Lung microvascular endothelial cell (primary cell): ENCODE results near the gene IQGAP3. TPM values are rescaled to one million over a fixed set of nuclear protein-coding genes. Genes with fewer than 3 reads are reported as not detected.
A peak's percentile ranks its signal among the peaks of the same experiment; 100 is the strongest.

Experiments
- DNase-seq, 2 donors: peaks; one replicate each; pipeline versions ENCODE4 v3.0.0 to v3.0.0-alpha.2; 2010; ENCODE audit warnings: low read depth in 2 of 2
- total RNA-seq: library from RNA; depleted of rRNA; stranded (reverse); fragments of >200 nt; gene quantifications from 2 replicates; pipeline ENCODE4 v1.2.1, GENCODE V29; 2014

Gene IQGAP3
- total RNA-seq, 1 donor from 2014 or later = 3.0 TPM

- no peak for DNase-seq
Measured at GRCh38 chr1:156484480-156485058, 87.8 kb downstream of the IQGAP3 start.

DNA sequence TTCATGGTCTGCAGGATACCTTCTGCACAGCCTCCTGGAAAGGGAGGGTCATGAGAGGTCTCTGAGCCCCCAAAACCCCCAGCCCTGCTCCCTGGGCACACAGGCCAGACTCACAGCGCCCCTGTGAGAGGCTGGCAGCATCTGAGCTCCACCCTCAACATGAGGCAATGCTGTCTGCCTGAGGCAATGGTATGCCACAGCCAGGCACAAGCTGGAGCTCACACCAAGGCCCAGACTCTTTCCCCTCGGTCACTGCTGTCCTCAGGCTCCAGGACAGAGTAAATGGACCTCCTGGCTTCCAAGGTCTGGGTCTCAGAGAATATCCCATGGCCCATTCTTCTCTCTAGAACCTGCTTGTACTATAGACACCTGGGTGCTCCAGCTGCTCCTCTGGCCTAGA is 89.0 kb downstream of the IQGAP3 start:
- no peak for DNase-seq

GRCh38 chr1:156482276-156482675 is 90.1 kb downstream of the IQGAP3 start:
- DNase-seq = no peak

GRCh38 chr1:156481527-156481926 is 90.8 kb downstream of the IQGAP3 start:
- no peak for DNase-seq

GRCh38 chr1:156480411-156481192 is 91.8 kb downstream of the IQGAP3 start:
- peak; percentile 73 to 79 for DNase-seq

- no peak for DNase-seq
Measured at GRCh38 chr1:156480016-156480370, 92.4 kb downstream of the IQGAP3 start.

GRCh38 chr1:156479093-156480015 is 93.0 kb downstream of the IQGAP3 start:
- DNase-seq = no peak

DNA sequence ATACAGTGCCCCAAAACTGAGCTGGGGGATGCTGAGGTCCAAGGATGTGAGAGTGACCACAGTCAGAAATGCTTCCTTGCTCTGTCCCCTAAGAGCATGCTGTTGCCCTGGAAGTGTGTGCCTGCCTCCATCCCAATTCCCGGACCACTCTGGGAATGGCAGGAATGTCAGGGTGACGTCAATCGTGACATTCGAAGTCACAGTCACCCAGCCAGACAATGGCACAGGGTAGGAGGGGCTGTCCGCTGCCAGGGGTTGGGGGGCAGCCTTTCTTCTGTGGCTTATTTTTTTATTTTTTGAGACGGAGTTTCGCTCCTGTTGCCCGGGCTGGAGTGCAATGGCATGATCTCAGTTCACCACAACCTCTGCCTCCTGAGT is 94.1 kb downstream of the IQGAP3 start:
- DNase-seq = no peak

- DNase-seq = no peak
Measured at GRCh38 chr1:156477526-156478249, 94.7 kb downstream of the IQGAP3 start.

- peak; percentile 44 to 78 for DNase-seq
Measured at GRCh38 chr1:156476501-156477298, 95.7 kb downstream of the IQGAP3 start.

DNA sequence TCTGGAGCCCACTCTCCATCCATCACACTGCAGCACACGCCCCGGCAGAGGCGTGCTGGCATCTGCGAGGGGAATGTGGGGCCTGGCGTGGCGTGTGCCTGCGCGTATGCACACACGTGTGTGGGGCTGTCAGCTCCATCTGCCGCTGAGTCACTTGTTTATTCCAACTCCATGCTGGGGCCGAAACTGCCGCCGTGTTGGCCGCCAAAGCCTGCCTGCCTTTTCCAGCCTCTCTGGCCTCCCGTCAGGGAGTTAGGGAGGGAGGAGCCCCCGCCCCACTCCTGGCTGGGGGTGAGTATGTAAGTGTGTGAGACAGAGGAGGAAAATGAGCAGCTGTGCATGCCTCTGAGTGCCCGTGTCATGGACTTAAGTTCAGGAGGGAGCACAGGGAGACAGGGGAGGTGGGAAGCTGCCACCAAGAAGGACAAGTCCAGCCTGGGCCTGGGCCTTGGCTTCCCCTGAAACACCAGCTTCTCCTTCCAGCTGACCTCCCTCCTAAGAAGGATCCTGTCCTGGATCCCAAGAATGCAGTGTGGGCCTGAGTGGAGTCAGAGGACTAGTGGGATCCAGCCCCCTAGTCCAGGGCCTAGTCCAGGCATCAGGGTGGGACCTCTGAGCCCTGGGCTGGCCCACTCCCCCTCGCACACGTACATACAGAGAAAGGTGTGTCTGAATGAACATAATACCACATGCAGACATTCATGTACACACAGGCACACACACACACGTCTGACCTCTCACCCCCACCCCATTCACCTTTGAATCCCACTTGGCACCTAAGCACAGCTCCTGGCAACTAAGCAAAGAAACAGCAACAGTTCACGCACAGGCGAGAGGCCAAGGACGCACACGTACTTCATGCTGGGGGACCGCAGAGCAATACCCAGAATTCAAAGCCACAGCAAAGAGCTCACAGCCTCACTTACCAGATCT is 96.5 kb downstream of the IQGAP3 start:
- no peak for DNase-seq

Other genes with a start within 250 kb of the IQGAP3 start
- gene CCT3, start 234.3 kb downstream of the IQGAP3 start, total RNA-seq = 374 and 548 TPM in 2 replicates
- 0.22 TPM in 1 of 2 replicates, not detected in the other for gene TSACC, start 234.0 kb downstream of the IQGAP3 start, total RNA-seq
- not detected in 2 replicates for gene RHBG, start 203.4 kb downstream of the IQGAP3 start, total RNA-seq
- 3.7 and 4.4 TPM in 2 replicates for gene MEF2D, start 71.8 kb downstream of the IQGAP3 start, total RNA-seq
- not detected in 2 replicates for gene TTC24, start 7.2 kb upstream of the IQGAP3 start, total RNA-seq
- gene NAXE, start 19.2 kb upstream of the IQGAP3 start, total RNA-seq = 56.2 and 58.5 TPM in 2 replicates
- gene GPATCH4, start 28.9 kb upstream of the IQGAP3 start, total RNA-seq = 8.9 and 9.9 TPM in 2 replicates
- not detected in 2 replicates for gene HAPLN2, start 46.9 kb upstream of the IQGAP3 start, total RNA-seq
- gene BCAN, start 69.6 kb upstream of the IQGAP3 start, total RNA-seq = not detected in 2 replicates
- 32.9 and 57.3 TPM in 2 replicates for gene NES, start 104.8 kb upstream of the IQGAP3 start, total RNA-seq
- not detected in 2 replicates for gene CRABP2, start 133.0 kb upstream of the IQGAP3 start, total RNA-seq
- 6.5 and 18.3 TPM in 2 replicates for gene METTL25B, start 155.9 kb upstream of the IQGAP3 start, total RNA-seq
- 4.4 and 6.3 TPM in 2 replicates for gene ISG20L2, start 156.2 kb upstream of the IQGAP3 start, total RNA-seq
- 40.3 TPM in 2 replicates for gene MRPL24, start 168.5 kb upstream of the IQGAP3 start, total RNA-seq
- 88.5 and 94.4 TPM in 2 replicates for gene HDGF, start 179.1 kb upstream of the IQGAP3 start, total RNA-seq
- gene PRCC, start 195.0 kb upstream of the IQGAP3 start, total RNA-seq = 6.8 and 9.3 TPM in 2 replicates
- gene SH2D2A, start 244.3 kb upstream of the IQGAP3 start, total RNA-seq = under 0.01 TPM in 1 of 2 replicates, not detected in the other